ENCODE measurements around the gene AHCYL2.
"Not testable (repeated sequence)": the region's sequence is repeated elsewhere in the genome, so short reads cannot be mapped to it uniquely, and the experiment has no call there.

AHCYL2 gene

GRCh38 chr7:129388333-129389098, 163.7 kb downstream of the AHCYL2 start:
- no peak for DNase-seq

GRCh38 chr7:129389829-129390228, 165.0 kb downstream of the AHCYL2 start:
- no peak for DNase-seq

GRCh38 chr7:129390314-129390713, 165.5 kb downstream of the AHCYL2 start:
- no peak for DNase-seq

- no peak for DNase-seq
Observed at GRCh38 chr7:129391546-129392171, 166.8 kb downstream of the AHCYL2 start.

GRCh38 chr7:129393255-129393654, 168.4 kb downstream of the AHCYL2 start:
- DNase-seq: no peak

GRCh38 chr7:129394101-129394500, 169.3 kb downstream of the AHCYL2 start:
- no peak for DNase-seq

- no peak for DNase-seq
Observed at GRCh38 chr7:129394982-129395914, 170.4 kb downstream of the AHCYL2 start.

GRCh38 chr7:129401228-129401966, 176.6 kb downstream of the AHCYL2 start:
- peak; percentile 92 for DNase-seq

GRCh38 chr7:129401967-129402860, 177.4 kb downstream of the AHCYL2 start:
- peak; percentile 68 for DNase-seq

- DNase-seq: no peak
Observed at GRCh38 chr7:129405527-129405926, 180.7 kb downstream of the AHCYL2 start.

GRCh38 chr7:129410238-129410637, 185.4 kb downstream of the AHCYL2 start:
- DNase-seq: not testable (repeated sequence)

GRCh38 chr7:129412501-129412900, 187.7 kb downstream of the AHCYL2 start:
- DNase-seq: no peak

- no peak for DNase-seq
Observed at GRCh38 chr7:129417073-129417472, 192.2 kb downstream of the AHCYL2 start.

- DNase-seq: no peak
Observed at GRCh38 chr7:129421717-129422250, 197.0 kb downstream of the AHCYL2 start.

- no peak for DNase-seq
Observed at GRCh38 chr7:129422727-129423126, 197.9 kb downstream of the AHCYL2 start.

- peak; percentile 62 for DNase-seq
Observed at GRCh38 chr7:129423700-129424410, 199.0 kb downstream of the AHCYL2 start.

GRCh38 chr7:129426482-129426881, 201.7 kb downstream of the AHCYL2 start:
- DNase-seq: no peak

- no peak for DNase-seq
Observed at GRCh38 chr7:129427526-129428045, 202.8 kb downstream of the AHCYL2 start.

GRCh38 chr7:129431911-129432643, 207.2 kb downstream of the AHCYL2 start:
- DNase-seq: no peak

Data from hematopoietic multipotent progenitor cell treated with erythropoietin and hydrocortisone succinate and interleukin-3 and kit ligand, for 4 days (in vitro differentiated cells).